HUES64 (cell line): Measurements from ENCODE around the gene DOCK9.

Source experiments
- H3K27ac ChIP-seq: 2 replicates; pipeline ENCODE4 v1.7.0; 2013; ENCODE audit warnings: low read depth, low read length, inconsistent platforms
- H3K27me3 ChIP-seq: 2 replicates; pipeline ENCODE4 v1.6.1; 2013; ENCODE audit warnings: mild to moderate bottlenecking, low read length; ENCODE audit not compliant: insufficient read depth
- H3K36me3 ChIP-seq: 2 replicates; pipeline ENCODE4 v1.6.1; 2013; ENCODE audit warnings: mild to moderate bottlenecking, low read length; ENCODE audit not compliant: insufficient read depth
- H3K4me1 ChIP-seq: 2 replicates; pipeline ENCODE4 v1.6.1; 2013; ENCODE audit warnings: mild to moderate bottlenecking, low read length, moderate library complexity; ENCODE audit not compliant: insufficient read depth
- H3K4me3 ChIP-seq: 2 replicates; pipeline ENCODE4 v1.5.1; 2013; ENCODE audit warnings: mild to moderate bottlenecking, low read length, moderate library complexity
- H3K9ac ChIP-seq: 2 replicates; pipeline ENCODE4 v1.6.1; 2013; ENCODE audit warnings: mild to moderate bottlenecking, low read depth, low read length
- H3K9me3 ChIP-seq: 2 replicates; pipeline ENCODE4 v1.6.1; 2013; ENCODE audit warnings: low read depth, low read length; ENCODE audit not compliant: insufficient read depth
- WGBS: fragments of 150-250, 120-280 bp; methylation state at CpG from one replicate; pipeline ENCODE4 v1.1.7; 2013; ENCODE audit warnings: missing lambda C conversion rate; 5-methylcytosine and 5-hydroxymethylcytosine counted together

Gene DOCK9

GRCh38 chr13:98972627-98973026 lies 5.2 kb downstream of the DOCK9 start:
- Histone ChIP-seq H3K36me3 (no peaks in the 10 kb centered on the region), H3K9ac (no peak overlapping the region), H3K4me1 (peaks cover 37% of the 10 kb centered on the region), H3K27ac (no peak overlapping the region), H3K4me3 (no peak overlapping the region), H3K9me3 (no peaks in the 10 kb centered on the region), H3K27me3 (no peaks in the 10 kb centered on the region)
- WGBS, result 79% methylated on average over 4 of the region's 4 CpGs

GRCh38 chr13:98972059-98972458 lies 5.8 kb downstream of the DOCK9 start:
- no peaks in the 10 kb centered on the region for H3K36me3 ChIP-seq
- 73% methylated on average over 3 of the region's 3 CpGs for WGBS
- no peak overlapping the region for H3K9ac ChIP-seq
- no peak overlapping the region for H3K4me3 ChIP-seq
- H3K27me3 ChIP-seq, result no peaks in the 10 kb centered on the region
- H3K4me1 ChIP-seq, result peaks cover 31% of the 10 kb centered on the region
- H3K27ac ChIP-seq, result no peak overlapping the region
- no peaks in the 10 kb centered on the region for H3K9me3 ChIP-seq

GRCh38 chr13:98970330-98970729 lies 7.5 kb downstream of the DOCK9 start:
- no peak overlapping the region for H3K9ac ChIP-seq
- H3K4me1 ChIP-seq, result peaks cover 16% of the 10 kb centered on the region
- H3K27ac ChIP-seq, result no peak overlapping the region
- no peaks in the 10 kb centered on the region for H3K27me3 ChIP-seq
- H3K4me3 ChIP-seq, result no peak overlapping the region
- 94% methylated on average over 5 of the region's 5 CpGs for WGBS
- H3K9me3 ChIP-seq, result no peaks in the 10 kb centered on the region
- H3K36me3 ChIP-seq, result no peaks in the 10 kb centered on the region

- Histone ChIP-seq H3K4me3 (no peak overlapping the region), H3K9ac (no peak overlapping the region), H3K27ac (no peak overlapping the region), H3K36me3 (no peaks in the 10 kb centered on the region), H3K4me1 (peaks cover 8% of the 10 kb centered on the region), H3K27me3 (no peaks in the 10 kb centered on the region), H3K9me3 (no peaks in the 10 kb centered on the region)
- WGBS, result 92% methylated on average over 4 of the region's 4 CpGs
These were observed 10.4 kb downstream of the DOCK9 start for GRCh38 chr13:98967491-98967890.

- Histone ChIP-seq H3K4me1 (no peaks in the 10 kb centered on the region), H3K4me3 (no peak overlapping the region), H3K9me3 (no peaks in the 10 kb centered on the region), H3K9ac (no peak overlapping the region), H3K27ac (no peak overlapping the region), H3K36me3 (no peaks in the 10 kb centered on the region), H3K27me3 (no peaks in the 10 kb centered on the region)
- 85% methylated on average over 10 of the region's 11 CpGs for WGBS
These were observed 11.8 kb downstream of the DOCK9 start for GRCh38 chr13:98966019-98966418.

- H3K27me3 ChIP-seq, result no peaks in the 10 kb centered on the region
- H3K4me1 ChIP-seq, result no peaks in the 10 kb centered on the region
- no peak overlapping the region for H3K4me3 ChIP-seq
- H3K9ac ChIP-seq, result no peak overlapping the region
- 92% methylated on average over 2 of the region's 2 CpGs for WGBS
- no peak overlapping the region for H3K27ac ChIP-seq
- no peaks in the 10 kb centered on the region for H3K9me3 ChIP-seq
- H3K36me3 ChIP-seq, result no peaks in the 10 kb centered on the region
These were observed 12.5 kb downstream of the DOCK9 start for GRCh38 chr13:98965325-98965724.

GRCh38 chr13:98963917-98964316 lies 13.9 kb downstream of the DOCK9 start:
- Histone ChIP-seq H3K36me3 (no peaks in the 10 kb centered on the region), H3K27ac (no peak overlapping the region), H3K4me3 (no peak overlapping the region), H3K4me1 (peaks cover 6% of the 10 kb centered on the region; the same call in 1 of the 2 replicates), H3K27me3 (no peaks in the 10 kb centered on the region), H3K9ac (no peak overlapping the region), H3K9me3 (no peaks in the 10 kb centered on the region)
- WGBS, result 92% methylated on average over 2 of the region's 2 CpGs

GRCh38 chr13:98962901-98963590 lies 14.8 kb downstream of the DOCK9 start:
- H3K9ac ChIP-seq, result no peak overlapping the region
- H3K9me3 ChIP-seq, result no peaks in the 10 kb centered on the region
- peaks cover 8% of the 10 kb centered on the region; the same call in 1 of the 2 replicates for H3K4me1 ChIP-seq
- no peaks in the 10 kb centered on the region for H3K27me3 ChIP-seq
- H3K36me3 ChIP-seq, result no peaks in the 10 kb centered on the region
- no peak overlapping the region for H3K27ac ChIP-seq
- no peak overlapping the region for H3K4me3 ChIP-seq
- WGBS, result 93% methylated on average over 9 of the region's 9 CpGs

GRCh38 chr13:98961503-98962105 lies 16.3 kb downstream of the DOCK9 start:
- Histone ChIP-seq H3K27ac (no peak overlapping the region), H3K27me3 (no peaks in the 10 kb centered on the region), H3K9ac (no peak overlapping the region), H3K4me3 (no peak overlapping the region), H3K4me1 (peaks cover 8% of the 10 kb centered on the region; the same call in 1 of the 2 replicates), H3K36me3 (no peaks in the 10 kb centered on the region), H3K9me3 (no peaks in the 10 kb centered on the region)
- 91% methylated on average over 7 of the region's 7 CpGs for WGBS

GRCh38 chr13:98960606-98961502 lies 17.0 kb downstream of the DOCK9 start:
- no peaks in the 10 kb centered on the region for H3K9me3 ChIP-seq
- no peak overlapping the region for H3K9ac ChIP-seq
- no peak overlapping the region for H3K27ac ChIP-seq
- H3K4me1 ChIP-seq, result peaks cover 8% of the 10 kb centered on the region; the same call in 1 of the 2 replicates
- no peaks in the 10 kb centered on the region for H3K27me3 ChIP-seq
- no peak overlapping the region for H3K4me3 ChIP-seq
- no peaks in the 10 kb centered on the region for H3K36me3 ChIP-seq
- WGBS, result 92% methylated on average over 11 of the region's 11 CpGs
